ENCODE data around the gene PDE1A. TPM values are rescaled to one million over a fixed set of nuclear protein-coding genes. Genes with fewer than 3 reads are reported as not detected.

The PDE1A gene
- total RNA-seq, 1 experiment from 2014 or later, result not detected

DNA sequence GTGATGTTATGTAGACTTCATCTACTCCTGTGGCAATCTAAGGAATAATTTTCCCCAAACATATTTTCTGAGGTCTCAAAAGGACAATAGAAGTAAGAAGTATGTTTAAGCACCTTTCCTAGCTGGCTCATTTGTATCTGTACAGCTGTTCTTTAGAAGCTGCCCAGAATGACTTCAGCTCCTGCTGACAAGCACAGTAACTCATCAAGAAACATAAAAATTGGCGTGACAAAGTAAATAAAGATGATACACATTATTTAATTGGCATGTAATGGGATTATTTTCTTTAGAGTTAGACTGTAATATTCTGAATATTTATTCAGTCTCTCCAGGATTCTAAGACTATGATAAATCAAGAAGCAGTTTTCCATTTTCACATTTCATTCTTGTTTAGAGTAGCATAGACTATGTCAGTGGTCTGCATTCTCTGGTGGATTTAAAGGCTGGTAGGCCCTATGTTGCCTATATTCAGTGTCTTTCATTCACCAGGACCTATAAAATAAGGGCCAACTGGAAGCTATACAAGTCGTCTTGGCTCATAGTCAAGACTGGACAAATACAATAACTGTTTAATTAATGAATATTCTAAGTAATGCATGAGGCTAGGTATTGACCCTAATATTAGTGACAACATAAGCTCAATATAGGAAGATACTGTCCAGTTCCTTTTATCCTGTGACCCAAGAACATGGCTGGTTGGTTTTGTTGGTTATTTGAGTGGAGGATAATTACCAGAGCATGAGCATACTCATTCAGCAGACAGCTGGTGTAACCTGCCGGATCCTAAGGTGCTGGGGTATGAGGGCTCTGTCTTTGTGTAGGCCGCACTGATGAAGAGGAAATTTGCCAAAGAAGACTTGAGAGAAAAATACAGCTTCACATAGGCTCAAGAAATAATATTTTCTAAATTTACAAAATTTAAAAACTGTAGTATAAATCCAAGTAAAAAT lies 107.0 kb downstream of the PDE1A start:
- Mint-ChIP-seq H3K9me3 (ENCODE audit: unreplicated experiment) (no peaks in the 10 kb centered on the region), H3K4me1 (ENCODE audit: low read depth, unreplicated experiment) (no peaks in the 10 kb centered on the region), H3K27me3 (ENCODE audit: insufficient read depth, unreplicated experiment) (no peaks in the 10 kb centered on the region), H3K27ac (ENCODE audit: unreplicated experiment) (no peak overlapping the region), H3K36me3 (ENCODE audit: insufficient read depth, unreplicated experiment) (no peaks in the 10 kb centered on the region), H3K4me3 (ENCODE audit: unreplicated experiment) (no peak overlapping the region)
- no peak overlapping the region for H3K4me3 ChIP-seq (ENCODE audit: low read depth, low read length)
- H3K4me1 ChIP-seq, result no peaks in the 10 kb centered on the region
- intact Hi-C loops (cut with micrococcal nuclease; ENCODE audit: unreplicated experiment), result no loop called here
- no peaks in the 10 kb centered on the region for H3K27me3 ChIP-seq (replicated peaks; ENCODE audit: control insufficient read depth, insufficient read depth, low read length)
- ChIA-PET CTCF (no interaction called here), POLR2A (no interaction called here)
- no peaks in the 10 kb centered on the region for H3K9me3 ChIP-seq
- TF ChIP-seq CTCF (IDR thresholded peaks at IDR 0.05; ENCODE audit: insufficient read depth in 1 of 2, low read depth in 1 of 2, low read length in 1 of 2, severe bottlenecking in 1 of 2, unreplicated experiment in 1 of 2), result no peak
- BruUV-seq (replicated peaks), result no TSS peak
- no peak for DNase-seq
- H3K36me3 ChIP-seq (ENCODE audit: control insufficient read depth, insufficient read depth, low read length), result no peaks in the 10 kb centered on the region

DNA sequence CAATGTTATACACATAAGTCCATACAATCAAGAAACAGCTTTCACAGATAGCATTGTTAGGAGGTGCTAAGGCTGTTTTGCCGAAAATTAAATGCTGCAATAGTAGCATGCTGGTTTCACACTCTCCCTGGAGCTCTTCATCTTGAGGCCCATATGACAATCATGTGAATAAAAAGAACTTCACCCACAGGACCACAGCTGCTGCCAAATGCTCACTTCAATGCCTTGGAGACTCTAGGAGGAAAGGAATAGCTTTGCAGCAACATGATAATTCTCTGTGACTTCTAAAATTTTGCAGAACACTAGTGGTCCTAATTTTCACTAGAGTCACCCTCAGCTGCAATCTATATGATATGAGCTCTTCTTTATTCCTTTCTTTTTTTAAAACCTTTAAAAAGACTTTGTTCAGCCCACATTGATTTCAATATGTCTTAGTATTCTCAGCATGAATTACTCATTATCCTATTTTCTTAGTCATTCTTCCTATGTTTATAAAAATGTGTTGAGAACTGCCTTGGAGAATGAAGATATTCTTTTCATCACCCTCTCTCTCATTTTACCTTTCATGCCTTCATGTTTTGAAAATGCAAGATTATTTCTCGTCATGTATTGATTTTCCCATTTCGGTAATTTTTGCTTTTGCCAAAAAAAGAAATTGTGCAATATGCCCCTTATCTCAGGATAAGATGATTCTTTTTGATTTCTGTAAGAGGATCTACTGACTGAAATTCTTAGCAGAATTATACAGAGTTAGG lies 108.2 kb downstream of the PDE1A start:
- BruUV-seq (replicated peaks), result no TSS peak
- no peaks in the 10 kb centered on the region for H3K4me1 Mint-ChIP-seq (ENCODE audit: low read depth, unreplicated experiment)
- no peak for TF ChIP-seq CTCF (IDR thresholded peaks at IDR 0.05; ENCODE audit: insufficient read depth in 1 of 2, low read depth in 1 of 2, low read length in 1 of 2, severe bottlenecking in 1 of 2, unreplicated experiment in 1 of 2)
- intact Hi-C loops (cut with micrococcal nuclease; ENCODE audit: unreplicated experiment), result no loop called here
- no peaks in the 10 kb centered on the region for H3K4me1 ChIP-seq
- H3K27me3 Mint-ChIP-seq (ENCODE audit: insufficient read depth, unreplicated experiment), result peaks cover 3% of the 10 kb centered on the region
- no peaks in the 10 kb centered on the region for H3K9me3 Mint-ChIP-seq (ENCODE audit: unreplicated experiment)
- no peaks in the 10 kb centered on the region for H3K36me3 ChIP-seq (ENCODE audit: control insufficient read depth, insufficient read depth, low read length)
- no peak overlapping the region for H3K27ac Mint-ChIP-seq (ENCODE audit: unreplicated experiment)
- CTCF ChIA-PET, result no interaction called here
- DNase-seq, result no peak
- POLR2A ChIA-PET, result no interaction called here
- no peak overlapping the region for H3K4me3 ChIP-seq (ENCODE audit: low read depth, low read length)
- H3K36me3 Mint-ChIP-seq (ENCODE audit: insufficient read depth, unreplicated experiment), result no peaks in the 10 kb centered on the region
- H3K4me3 Mint-ChIP-seq (ENCODE audit: unreplicated experiment), result no peak overlapping the region
- H3K9me3 ChIP-seq, result no peaks in the 10 kb centered on the region
- H3K27me3 ChIP-seq (replicated peaks; ENCODE audit: control insufficient read depth, insufficient read depth, low read length), result no peaks in the 10 kb centered on the region

DNA sequence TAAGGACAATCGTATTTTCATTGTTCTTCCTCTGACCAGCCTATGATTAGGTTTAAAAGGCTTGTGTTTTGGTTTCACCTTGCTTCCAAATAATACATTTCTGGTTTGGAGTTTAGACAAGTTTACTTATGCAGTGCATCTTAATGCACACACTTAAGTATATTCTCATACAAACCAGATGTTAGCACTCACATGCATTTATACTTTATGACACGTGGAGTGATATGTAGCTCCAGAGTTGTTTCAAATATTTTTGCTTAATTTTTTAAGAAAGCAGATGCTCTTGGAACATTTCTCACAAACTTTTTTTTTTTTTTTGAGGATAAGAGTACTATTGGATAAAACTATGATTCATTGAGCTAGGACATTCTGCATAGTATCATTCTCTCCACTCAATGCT lies 109.9 kb downstream of the PDE1A start:
- no peaks in the 10 kb centered on the region for H3K4me1 Mint-ChIP-seq (ENCODE audit: low read depth, unreplicated experiment)
- H3K9me3 ChIP-seq, result no peaks in the 10 kb centered on the region
- POLR2A ChIA-PET, result no interaction called here

More for the DNA sequence above, 109.9 kb downstream of the PDE1A start:
- no peaks in the 10 kb centered on the region for H3K36me3 Mint-ChIP-seq (ENCODE audit: insufficient read depth, unreplicated experiment)
- peaks cover 3% of the 10 kb centered on the region for H3K27me3 Mint-ChIP-seq (ENCODE audit: insufficient read depth, unreplicated experiment)
- Histone ChIP-seq H3K36me3 (ENCODE audit: control insufficient read depth, insufficient read depth, low read length) (no peaks in the 10 kb centered on the region), H3K4me3 (ENCODE audit: low read depth, low read length) (no peak overlapping the region), H3K4me1 (no peaks in the 10 kb centered on the region), H3K27me3 (replicated peaks; ENCODE audit: control insufficient read depth, insufficient read depth, low read length) (no peaks in the 10 kb centered on the region)
- intact Hi-C loops (cut with micrococcal nuclease; ENCODE audit: unreplicated experiment), result no loop called here
- DNase-seq, result no peak
- CTCF ChIA-PET, result no interaction called here
- no peak overlapping the region for H3K27ac Mint-ChIP-seq (ENCODE audit: unreplicated experiment)
- BruUV-seq (replicated peaks), result no TSS peak
- TF ChIP-seq CTCF (IDR thresholded peaks at IDR 0.05; ENCODE audit: insufficient read depth in 1 of 2, low read depth in 1 of 2, low read length in 1 of 2, severe bottlenecking in 1 of 2, unreplicated experiment in 1 of 2), result no peak
- no peak overlapping the region for H3K4me3 Mint-ChIP-seq (ENCODE audit: unreplicated experiment)
- no peaks in the 10 kb centered on the region for H3K9me3 Mint-ChIP-seq (ENCODE audit: unreplicated experiment)
